ENCODE results near the gene A1CF. TPM values are rescaled to one million over a fixed set of nuclear protein-coding genes. Genes with fewer than 3 reads are reported as not detected.
"Not testable (repeated sequence)": the region's sequence is repeated elsewhere in the genome, so short reads cannot be mapped to it uniquely, and the experiment has no call there.

A1CF gene
- total and polyA plus RNA-seq, 2 experiments from 2014 or later = 0.05 TPM; not detected in 1

DNA sequence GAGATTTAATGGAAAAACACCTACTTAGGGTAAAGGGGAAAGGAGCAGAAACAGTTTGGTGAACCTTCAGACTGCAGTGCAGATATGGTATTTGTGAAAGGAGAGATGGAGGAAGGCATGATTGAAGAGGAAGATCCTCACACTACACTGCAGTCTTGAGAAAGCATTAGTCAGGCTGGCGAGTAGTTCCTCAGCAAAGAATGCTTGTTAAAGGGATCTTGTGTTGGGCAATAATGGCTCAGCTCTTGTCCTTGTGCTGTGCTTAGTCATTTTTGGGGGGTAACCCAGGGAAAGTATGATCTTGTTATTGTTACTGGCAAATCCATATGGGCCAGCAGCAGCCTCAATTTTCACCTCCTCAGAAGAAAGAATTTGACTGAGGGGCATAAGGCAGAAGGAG is 105.4 kb downstream of the A1CF start:
- not testable (repeated sequence) for H3K4me1 Mint-ChIP-seq; H3K27me3 ChIP-seq (ENCODE audit: insufficient read depth); H3K9me2 ChIP-seq (ENCODE audit: insufficient read depth); H3K4me1 ChIP-seq (ENCODE audit: insufficient read depth); H3K4me2 ChIP-seq; H3K4me3 ChIP-seq; H4K20me1 ChIP-seq (replicated peaks; ENCODE audit: insufficient read depth); H2AFZ ChIP-seq; DNase-seq (ENCODE audit: low spot score); H3K27ac Mint-ChIP-seq; H3K36me3 Mint-ChIP-seq (ENCODE audit: low read depth); H3K36me3 ChIP-seq (ENCODE audit: insufficient read depth); H3F3A ChIP-seq (replicated peaks; ENCODE audit: low read depth); H3K27me3 Mint-ChIP-seq (ENCODE audit: insufficient read depth, low read depth, poor library complexity); ATAC-seq; H3K4me3 Mint-ChIP-seq; H3K79me2 ChIP-seq (replicated peaks; ENCODE audit: insufficient read depth); H3K27ac ChIP-seq (ENCODE audit: low read depth); H3K9me3 Mint-ChIP-seq

DNA sequence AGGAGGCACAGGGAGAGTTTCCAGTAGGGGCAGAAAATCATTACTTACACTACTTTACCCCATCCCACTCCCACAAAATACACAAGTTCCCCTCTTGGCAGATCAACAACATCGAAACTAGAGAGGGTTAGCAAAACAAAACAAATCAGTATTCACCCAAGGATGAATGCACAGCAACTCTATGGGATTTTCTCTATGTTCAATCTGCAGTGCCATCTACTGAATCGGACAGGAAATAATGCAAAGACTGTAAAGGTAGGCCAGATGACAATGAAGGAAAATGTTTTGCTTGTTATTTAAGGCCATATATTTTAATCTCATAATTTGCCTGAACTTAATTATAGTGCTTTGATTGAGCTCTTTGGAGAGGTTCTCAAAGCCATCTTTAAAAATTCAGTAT is 110.6 kb downstream of the A1CF start:
- not testable (repeated sequence) for H3K27me3 Mint-ChIP-seq (ENCODE audit: insufficient read depth, low read depth, poor library complexity); H4K20me1 ChIP-seq (replicated peaks; ENCODE audit: insufficient read depth); DNase-seq (ENCODE audit: low spot score); H3F3A ChIP-seq (replicated peaks; ENCODE audit: low read depth); H3K79me2 ChIP-seq (replicated peaks; ENCODE audit: insufficient read depth); H3K4me3 Mint-ChIP-seq; H3K4me3 ChIP-seq; H3K4me2 ChIP-seq; H3K27ac ChIP-seq (ENCODE audit: low read depth); H3K9me2 ChIP-seq (ENCODE audit: insufficient read depth); ATAC-seq; H2AFZ ChIP-seq; H3K4me1 Mint-ChIP-seq; H3K27me3 ChIP-seq (ENCODE audit: insufficient read depth); H3K36me3 Mint-ChIP-seq (ENCODE audit: low read depth); H3K9me3 Mint-ChIP-seq; H3K36me3 ChIP-seq (ENCODE audit: insufficient read depth); H3K27ac Mint-ChIP-seq; H3K4me1 ChIP-seq (ENCODE audit: insufficient read depth)

DNA sequence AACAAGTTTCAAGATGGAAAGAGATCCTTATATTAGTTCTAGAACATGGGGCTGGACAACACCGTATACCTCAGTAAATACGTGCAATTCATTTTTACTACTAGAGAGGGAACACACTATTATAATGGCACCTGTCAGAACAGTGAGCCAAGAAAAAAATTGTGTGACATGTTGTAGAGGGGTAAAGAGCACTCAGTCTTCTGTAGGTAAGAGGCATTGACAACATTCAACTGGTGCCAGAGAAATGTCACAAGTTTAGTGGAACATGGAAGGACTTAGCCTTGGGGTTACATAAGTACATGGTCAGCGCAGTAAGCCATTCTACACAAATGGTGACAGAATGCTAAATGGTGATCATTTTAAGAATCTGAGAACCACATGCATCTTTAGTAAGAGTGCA is 113.4 kb downstream of the A1CF start:
- H3K4me1 Mint-ChIP-seq; DNase-seq (ENCODE audit: low spot score); H3K4me3 Mint-ChIP-seq; H3F3A ChIP-seq (replicated peaks; ENCODE audit: low read depth); H3K27me3 Mint-ChIP-seq (ENCODE audit: insufficient read depth, low read depth, poor library complexity); H3K4me1 ChIP-seq (ENCODE audit: insufficient read depth); H3K27ac ChIP-seq (ENCODE audit: low read depth); H3K79me2 ChIP-seq (replicated peaks; ENCODE audit: insufficient read depth); H3K4me2 ChIP-seq; H3K36me3 ChIP-seq (ENCODE audit: insufficient read depth); H3K4me3 ChIP-seq; H3K27me3 ChIP-seq (ENCODE audit: insufficient read depth); H3K36me3 Mint-ChIP-seq (ENCODE audit: low read depth); H3K9me3 Mint-ChIP-seq; H3K27ac Mint-ChIP-seq; ATAC-seq; H2AFZ ChIP-seq; H4K20me1 ChIP-seq (replicated peaks; ENCODE audit: insufficient read depth); H3K9me2 ChIP-seq (ENCODE audit: insufficient read depth): not testable (repeated sequence)

DNA sequence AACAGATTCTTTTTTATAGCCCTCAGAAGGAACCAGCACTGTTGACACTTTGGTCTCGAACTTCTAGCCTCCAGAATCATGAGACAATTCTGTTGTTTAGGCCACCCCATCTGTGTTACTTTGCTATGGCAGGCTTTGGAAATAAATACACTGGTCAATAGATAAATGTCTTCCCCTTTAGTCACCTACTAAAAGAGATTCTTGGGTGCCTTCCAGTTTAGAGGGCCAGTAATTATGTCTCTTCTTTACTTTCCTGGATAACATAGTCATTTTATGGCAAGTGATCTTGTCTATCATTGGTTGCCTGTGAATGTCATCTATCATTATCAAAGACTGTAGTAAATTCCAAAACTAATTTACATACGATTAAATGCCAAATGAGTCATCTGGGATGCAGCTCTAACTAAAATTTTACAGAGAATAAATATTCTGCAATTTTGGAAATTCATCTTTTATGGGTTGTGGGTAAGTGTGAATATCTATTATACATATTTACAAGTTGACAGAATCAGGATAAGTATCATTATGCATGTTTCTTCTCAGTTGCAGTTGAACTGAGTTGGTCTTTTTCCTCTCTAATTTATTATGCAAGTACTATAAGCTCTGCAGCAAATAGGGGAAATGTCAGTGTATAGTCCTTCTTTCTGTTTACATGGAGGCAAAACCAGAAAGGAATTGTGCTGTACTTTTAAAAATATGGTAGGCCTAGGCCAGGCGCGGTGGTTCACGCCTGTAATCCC is 118.5 kb downstream of the A1CF start:
- not testable (repeated sequence) for H4K20me1 ChIP-seq (replicated peaks; ENCODE audit: insufficient read depth); H3K36me3 ChIP-seq (ENCODE audit: insufficient read depth); H3K4me1 ChIP-seq (ENCODE audit: insufficient read depth); H3K9me2 ChIP-seq (ENCODE audit: insufficient read depth); H3K4me3 Mint-ChIP-seq; H3K27me3 Mint-ChIP-seq (ENCODE audit: insufficient read depth, low read depth, poor library complexity); ATAC-seq; H3K79me2 ChIP-seq (replicated peaks; ENCODE audit: insufficient read depth); H3K27ac ChIP-seq (ENCODE audit: low read depth); DNase-seq (ENCODE audit: low spot score); H3K4me3 ChIP-seq; H3K27me3 ChIP-seq (ENCODE audit: insufficient read depth); H3K27ac Mint-ChIP-seq; H2AFZ ChIP-seq; H3K4me1 Mint-ChIP-seq; H3K4me2 ChIP-seq; H3F3A ChIP-seq (replicated peaks; ENCODE audit: low read depth)
- H3K9me3 Mint-ChIP-seq = peaks cover 13% of the 10 kb centered on the region; the same call in 2 of the 3 replicates
- H3K36me3 Mint-ChIP-seq (ENCODE audit: low read depth) = peaks cover 11% of the 10 kb centered on the region; the same call in 2 of the 3 replicates

Other genes with a start within 250 kb of the A1CF start
- 9.1 and 11.7 TPM in 2 replicates for gene ASAH2B, start 145.7 kb downstream of the A1CF start, total RNA-seq (2014; rRNA removed; shearing (Covaris generic))
- gene ASAH2B, start 145.7 kb downstream of the A1CF start, polyA plus RNA-seq (2016; fragmentation: Nextera tagmentation; extraction: Ambion mirVana) = 4.4 and 6.9 TPM in 2 replicates
- 18.2 and 22.8 TPM in 2 replicates for gene PRKG1, start 188.9 kb upstream of the A1CF start, total RNA-seq (2014; rRNA removed; shearing (Covaris generic))
- gene PRKG1, start 188.9 kb upstream of the A1CF start, polyA plus RNA-seq (2016; fragmentation: Nextera tagmentation; extraction: Ambion mirVana) = 17.3 and 21.1 TPM in 2 replicates